ENCODE results near the gene MFSD2A.
"Not testable (repeated sequence)": the region's sequence is repeated elsewhere in the genome, so short reads cannot be mapped to it uniquely, and the experiment has no call there.

The MFSD2A gene

GRCh38 chr1:39940980-39941871, 13.7 kb upstream of the MFSD2A start:
- no peak for DNase-seq

- DNase-seq, result no peak
These were observed 11.3 kb upstream of the MFSD2A start for GRCh38 chr1:39943471-39944290.

GRCh38 chr1:39944410-39945112, 10.4 kb upstream of the MFSD2A start:
- no peak for DNase-seq

- DNase-seq, result no peak
These were observed 8.7 kb upstream of the MFSD2A start for GRCh38 chr1:39946216-39946615.

GRCh38 chr1:39947260-39947659, 7.7 kb upstream of the MFSD2A start:
- DNase-seq, result no peak

- no peak for DNase-seq
These were observed 5.1 kb upstream of the MFSD2A start for GRCh38 chr1:39949891-39950290.

GRCh38 chr1:39951926-39952325, 3.0 kb upstream of the MFSD2A start:
- no peak for DNase-seq

GRCh38 chr1:39952359-39953110, 2.4 kb upstream of the MFSD2A start:
- DNase-seq, result no peak

GRCh38 chr1:39954324-39954869, 548 bp upstream of the MFSD2A start:
- no peak for DNase-seq

- no peak for DNase-seq
These were observed 898 bp downstream of the MFSD2A start for GRCh38 chr1:39955547-39956539.

- DNase-seq, result no peak
These were observed 2.5 kb downstream of the MFSD2A start for GRCh38 chr1:39957299-39958015.

- DNase-seq, result no peak
These were observed 3.7 kb downstream of the MFSD2A start for GRCh38 chr1:39958403-39959200.

GRCh38 chr1:39959651-39960333, 4.8 kb downstream of the MFSD2A start:
- DNase-seq, result no peak

GRCh38 chr1:39960431-39960958, 5.5 kb downstream of the MFSD2A start:
- DNase-seq, result peak; percentile 79

GRCh38 chr1:39962450-39962825, 7.5 kb downstream of the MFSD2A start:
- no peak for DNase-seq

GRCh38 chr1:39962964-39963363, 8.0 kb downstream of the MFSD2A start:
- not testable (repeated sequence) for DNase-seq

GRCh38 chr1:39964552-39964951, 9.6 kb downstream of the MFSD2A start:
- no peak for DNase-seq

GRCh38 chr1:39965044-39965443, 10.1 kb downstream of the MFSD2A start:
- DNase-seq, result no peak

- no peak for DNase-seq
These were observed 14.1 kb downstream of the MFSD2A start for GRCh38 chr1:39969048-39969447.

Measured in NCI-H1436 treated with DMSO at 0.1 percent for 48 hours (cell line).